Liver (tissue), 3 donors: ENCODE results near the gene AGPAT3.

Experiments used
- ATF3 ChIP-seq: IDR thresholded peaks from 2 replicates; pipeline ENCODE4 v1.6.1; 2016; ENCODE audit warnings: antibody characterized with exemption
- EGR1 ChIP-seq, 2 donors: IDR thresholded peaks; 2 replicates each; pipeline ENCODE4 v1.6.1; 2016 to 2018; ENCODE audit warnings: antibody characterized with exemption in 2 of 2, low read depth in 2 of 2
- GABPA ChIP-seq, 2 donors: IDR thresholded peaks in 1 of 2; conservative IDR thresholded peaks in 1 of 2; 2 replicates each; pipeline ENCODE4 v1.6.1; 2016; ENCODE audit warnings: antibody characterized with exemption in 2 of 2, mild to moderate bottlenecking in 1 of 2, moderate library complexity in 1 of 2
- HNF4G ChIP-seq: IDR thresholded peaks from 2 replicates; pipeline ENCODE4 v1.6.1; 2016; ENCODE audit warnings: antibody characterized with exemption
- JUND ChIP-seq, 2 donors: IDR thresholded peaks; 2 replicates each; pipeline ENCODE4 v1.6.1; 2016; ENCODE audit warnings: antibody characterized with exemption in 2 of 2
- RAD21 ChIP-seq, 2 donors: IDR thresholded peaks; 2 replicates each; pipeline ENCODE4 v1.6.1; 2016; ENCODE audit warnings: antibody characterized with exemption in 2 of 2, mild to moderate bottlenecking in 2 of 2
- TF ChIP-seq, protein P1 (sequence below): fragments of 150-350 bp; IDR thresholded peaks from 2 replicates; pipeline ENCODE4 v1.5.1; 2017; ENCODE audit warnings: improper control_type of control experiment, low read depth, low read length; ENCODE audit not compliant: missing input control
- TF ChIP-seq, protein P2 (sequence below): IDR thresholded peaks from 2 replicates; pipeline ENCODE4 v1.6.1; 2016; ENCODE audit warnings: antibody characterized with exemption, mild to moderate bottlenecking
- TF ChIP-seq, protein P3 (sequence below): IDR thresholded peaks from 2 replicates; pipeline ENCODE4 v1.6.1; 2016; ENCODE audit warnings: antibody characterized with exemption
- donor health status: healthy.
- donor health status: healthy.

GRCh38 chr21:43932005-43932404 lies 67.0 kb downstream of the AGPAT3 start:
- TF ChIP-seq, protein P1, sequence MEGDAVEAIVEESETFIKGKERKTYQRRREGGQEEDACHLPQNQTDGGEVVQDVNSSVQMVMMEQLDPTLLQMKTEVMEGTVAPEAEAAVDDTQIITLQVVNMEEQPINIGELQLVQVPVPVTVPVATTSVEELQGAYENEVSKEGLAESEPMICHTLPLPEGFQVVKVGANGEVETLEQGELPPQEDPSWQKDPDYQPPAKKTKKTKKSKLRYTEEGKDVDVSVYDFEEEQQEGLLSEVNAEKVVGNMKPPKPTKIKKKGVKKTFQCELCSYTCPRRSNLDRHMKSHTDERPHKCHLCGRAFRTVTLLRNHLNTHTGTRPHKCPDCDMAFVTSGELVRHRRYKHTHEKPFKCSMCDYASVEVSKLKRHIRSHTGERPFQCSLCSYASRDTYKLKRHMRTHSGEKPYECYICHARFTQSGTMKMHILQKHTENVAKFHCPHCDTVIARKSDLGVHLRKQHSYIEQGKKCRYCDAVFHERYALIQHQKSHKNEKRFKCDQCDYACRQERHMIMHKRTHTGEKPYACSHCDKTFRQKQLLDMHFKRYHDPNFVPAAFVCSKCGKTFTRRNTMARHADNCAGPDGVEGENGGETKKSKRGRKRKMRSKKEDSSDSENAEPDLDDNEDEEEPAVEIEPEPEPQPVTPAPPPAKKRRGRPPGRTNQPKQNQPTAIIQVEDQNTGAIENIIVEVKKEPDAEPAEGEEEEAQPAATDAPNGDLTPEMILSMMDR, result no peak
- TF ChIP-seq ATF3 (no peak), RAD21 (IDR thresholded peaks at IDR 0.05) (no peak), EGR1 (IDR thresholded peaks at IDR 0.05; ENCODE audit: low read depth in 2 of 2) (no peak), HNF4G (no peak), GABPA (IDR thresholded peaks at IDR 0.05 in 1 of 2, conservative IDR thresholded peaks at IDR 0.05 in 1 of 2) (no peak), JUND (IDR thresholded peaks at IDR 0.05) (no peak)
- TF ChIP-seq, protein P2, sequence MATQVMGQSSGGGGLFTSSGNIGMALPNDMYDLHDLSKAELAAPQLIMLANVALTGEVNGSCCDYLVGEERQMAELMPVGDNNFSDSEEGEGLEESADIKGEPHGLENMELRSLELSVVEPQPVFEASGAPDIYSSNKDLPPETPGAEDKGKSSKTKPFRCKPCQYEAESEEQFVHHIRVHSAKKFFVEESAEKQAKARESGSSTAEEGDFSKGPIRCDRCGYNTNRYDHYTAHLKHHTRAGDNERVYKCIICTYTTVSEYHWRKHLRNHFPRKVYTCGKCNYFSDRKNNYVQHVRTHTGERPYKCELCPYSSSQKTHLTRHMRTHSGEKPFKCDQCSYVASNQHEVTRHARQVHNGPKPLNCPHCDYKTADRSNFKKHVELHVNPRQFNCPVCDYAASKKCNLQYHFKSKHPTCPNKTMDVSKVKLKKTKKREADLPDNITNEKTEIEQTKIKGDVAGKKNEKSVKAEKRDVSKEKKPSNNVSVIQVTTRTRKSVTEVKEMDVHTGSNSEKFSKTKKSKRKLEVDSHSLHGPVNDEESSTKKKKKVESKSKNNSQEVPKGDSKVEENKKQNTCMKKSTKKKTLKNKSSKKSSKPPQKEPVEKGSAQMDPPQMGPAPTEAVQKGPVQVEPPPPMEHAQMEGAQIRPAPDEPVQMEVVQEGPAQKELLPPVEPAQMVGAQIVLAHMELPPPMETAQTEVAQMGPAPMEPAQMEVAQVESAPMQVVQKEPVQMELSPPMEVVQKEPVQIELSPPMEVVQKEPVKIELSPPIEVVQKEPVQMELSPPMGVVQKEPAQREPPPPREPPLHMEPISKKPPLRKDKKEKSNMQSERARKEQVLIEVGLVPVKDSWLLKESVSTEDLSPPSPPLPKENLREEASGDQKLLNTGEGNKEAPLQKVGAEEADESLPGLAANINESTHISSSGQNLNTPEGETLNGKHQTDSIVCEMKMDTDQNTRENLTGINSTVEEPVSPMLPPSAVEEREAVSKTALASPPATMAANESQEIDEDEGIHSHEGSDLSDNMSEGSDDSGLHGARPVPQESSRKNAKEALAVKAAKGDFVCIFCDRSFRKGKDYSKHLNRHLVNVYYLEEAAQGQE, result no peak
- TF ChIP-seq, protein P3, sequence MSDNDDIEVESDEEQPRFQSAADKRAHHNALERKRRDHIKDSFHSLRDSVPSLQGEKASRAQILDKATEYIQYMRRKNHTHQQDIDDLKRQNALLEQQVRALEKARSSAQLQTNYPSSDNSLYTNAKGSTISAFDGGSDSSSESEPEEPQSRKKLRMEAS, result no peak
